CD14-positive monocyte (primary cell): ENCODE results near the gene KRTAP10-10. TPM values are rescaled to one million over a fixed set of nuclear protein-coding genes. Genes with fewer than 3 reads are reported as not detected.

Source experiments
- DNase-seq, 3 donors: peaks; one replicate each; pipeline ENCODE4 v3.0.0-alpha.2; 2011 to 2022
- H2AFZ ChIP-seq: 2 replicates; pipeline ENCODE4 v1.6.0; 2012; ENCODE audit warnings: mild to moderate bottlenecking, low read depth, low read length, inconsistent platforms; ENCODE audit not compliant: insufficient read depth, poor library complexity, severe bottlenecking
- H3K27ac ChIP-seq, 2 donors: 1 replicate in 1 of 2; 2 replicates in 1 of 2; pipeline ENCODE4 v1.5.1; 2012 to 2013; ENCODE audit warnings: low read length in 2 of 2, control low read depth in 1 of 2, inconsistent platforms in 1 of 2, low read depth in 1 of 2, mild to moderate bottlenecking in 1 of 2
- H3K27me3 ChIP-seq, 2 donors: one replicate each; pipeline versions ENCODE4 v1.6.0 to v1.6.1; 2011 to 2013; ENCODE audit warnings: low read length in 2 of 2; ENCODE audit not compliant: control insufficient read depth in 2 of 2, insufficient read depth in 2 of 2
- H3K36me3 ChIP-seq, 2 donors: replicated peaks in 1 of 2; 1 replicate in 1 of 2; 2 replicates in 1 of 2; pipeline versions ENCODE4 v1.5.1 to v1.6.1; 2012 to 2013; ENCODE audit warnings: low read length in 2 of 2, control low read depth in 1 of 2, inconsistent platforms in 1 of 2, mild to moderate bottlenecking in 1 of 2; ENCODE audit not compliant: insufficient read depth in 2 of 2, control insufficient read depth in 1 of 2
- H3K4me1 ChIP-seq, 2 donors: 1 replicate in 1 of 2; 2 replicates in 1 of 2; pipeline versions ENCODE4 v1.5.1 to v1.6.1; 2012 to 2013; ENCODE audit warnings: low read length in 2 of 2, control low read depth in 1 of 2, inconsistent platforms in 1 of 2, mild to moderate bottlenecking in 1 of 2, moderate library complexity in 1 of 2; ENCODE audit not compliant: insufficient read depth in 2 of 2, control insufficient read depth in 1 of 2
- H3K4me2 ChIP-seq: replicated peaks from 2 replicates; pipeline ENCODE3; 2012; ENCODE audit warnings: low read length, moderate library complexity, mild to moderate bottlenecking; ENCODE audit not compliant: poor library complexity, severe bottlenecking; ENCODE audit errors: extremely low read depth
- H3K4me3 ChIP-seq, 3 experiments: fragments of 200-600 bp in 1 of 3; sonication (generic) in 1 of 3; replicated peaks in 1 of 3; 1 replicate in 2 of 3; 2 replicates in 1 of 3; pipeline ENCODE4 v1.5.1; 2011 to 2013; ENCODE audit warnings: low read length in 3 of 3, mild to moderate bottlenecking in 3 of 3, control low read depth in 2 of 3, low read depth in 2 of 3, inconsistent platforms in 1 of 3, moderate library complexity in 1 of 3
- H3K79me2 ChIP-seq: 2 replicates; pipeline ENCODE4 v1.6.0; 2012; ENCODE audit warnings: mild to moderate bottlenecking, control low read depth, inconsistent platforms, low read length, moderate library complexity; ENCODE audit not compliant: insufficient read depth
- H3K9ac ChIP-seq: 2 replicates; pipeline ENCODE4 v1.6.0; 2017; ENCODE audit warnings: low read length, mild to moderate bottlenecking; ENCODE audit not compliant: insufficient read depth, poor library complexity, severe bottlenecking
- H3K9me3 ChIP-seq, 2 donors: replicated peaks in 1 of 2; 1 replicate in 1 of 2; 2 replicates in 1 of 2; pipeline versions ENCODE4 v1.5.1 to v1.6.1; 2012 to 2013; ENCODE audit warnings: low read length in 2 of 2, control low read depth in 1 of 2; ENCODE audit not compliant: control insufficient read depth in 1 of 2, insufficient read depth in 1 of 2
- H4K20me1 ChIP-seq: 2 replicates; pipeline ENCODE4 v1.6.0; 2012; ENCODE audit warnings: mild to moderate bottlenecking, low read length, control low read depth, moderate library complexity; ENCODE audit not compliant: insufficient read depth
- H3K27ac Mint-ChIP-seq, 7 donors: one replicate each; pipeline ENCODE4 v1.8.0; 2020; ENCODE audit warnings: mild to moderate bottlenecking in 7 of 7, mixed read lengths in 7 of 7, moderate library complexity in 6 of 7, inconsistent platforms in 2 of 7
- H3K27me3 Mint-ChIP-seq, 3 donors: one replicate each; pipeline ENCODE4 v1.8.0; 2021 to 2022; ENCODE audit warnings: low read depth in 3 of 3, mild to moderate bottlenecking in 3 of 3, mixed read lengths in 3 of 3, moderate library complexity in 3 of 3, inconsistent platforms in 1 of 3
- H3K36me3 Mint-ChIP-seq, 2 donors: one replicate each; pipeline ENCODE4 v1.8.0; 2020; ENCODE audit warnings: mixed read lengths in 2 of 2, inconsistent platforms in 1 of 2, mild to moderate bottlenecking in 1 of 2
- H3K4me1 Mint-ChIP-seq: one replicate; pipeline ENCODE4 v1.8.0; 2020; ENCODE audit warnings: mild to moderate bottlenecking, mixed read lengths
- H3K4me3 Mint-ChIP-seq, 2 donors: one replicate each; pipeline ENCODE4 v1.8.0; 2020; ENCODE audit warnings: mild to moderate bottlenecking in 2 of 2, mixed read lengths in 2 of 2, moderate library complexity in 1 of 2
- H3K9me3 Mint-ChIP-seq, 7 donors: one replicate each; pipeline ENCODE4 v1.8.0; 2020 to 2022; ENCODE audit warnings: mixed read lengths in 7 of 7, mild to moderate bottlenecking in 6 of 7, moderate library complexity in 6 of 7, inconsistent platforms in 2 of 7
- WGBS: methylation state at CpG from one replicate; pipeline ENCODE4 v1.1.5; 2013; ENCODE audit warnings: missing lambda C conversion rate; ENCODE audit not compliant: insufficient coverage; 5-methylcytosine and 5-hydroxymethylcytosine counted together
- intact Hi-C, 2 donors: fragments of 100-400 bp; cut with micrococcal nuclease; formaldehyde crosslinking; loops; one replicate each; pipeline versions ENCODE4 v1.15.0 to v1.15.1; 2023
- polyA minus RNA-seq: library from RNA; depleted of rRNA, polyadenylated mRNA; stranded (reverse); fragments of >200 nt; gene quantifications from 2 replicates; pipeline ENCODE4 v1.2.3, GENCODE V29; 2012
- polyA plus RNA-seq, 3 donors: library from polyadenylated mRNA; depleted of rRNA in 1 of 3; unstranded in 2 of 3; stranded (reverse) in 1 of 3; fragments of 300-500 nt in 2 of 3; fragments of >200 nt in 1 of 3; fragmentation: Illumina TruSeq in 2 of 3; gene quantifications; 1 replicate in 2 of 3; 2 replicates in 1 of 3; pipeline ENCODE4 v1.2.3, GENCODE V29; 2012 to 2021
- total RNA-seq, 12 experiments: library from RNA in 1 of 12; stranded (reverse) in 1 of 12; fragments of 120-200 nt in 1 of 12; gene quantifications; one replicate each; pipeline ENCODE4 v1.2.4 and lab custom pipeline; 2013 to 2026; ENCODE audit warnings: mixed read lengths in 6 of 12, inconsistent platforms in 1 of 12
- TF ChIP-seq, protein P1 (sequence below): fragments of 200-600 bp; IDR thresholded peaks from one replicate; pipeline ENCODE4 v1.8.0; 2022; ENCODE audit warnings: antibody characterized with exemption, mild to moderate bottlenecking

Gene KRTAP10-10, protein sequence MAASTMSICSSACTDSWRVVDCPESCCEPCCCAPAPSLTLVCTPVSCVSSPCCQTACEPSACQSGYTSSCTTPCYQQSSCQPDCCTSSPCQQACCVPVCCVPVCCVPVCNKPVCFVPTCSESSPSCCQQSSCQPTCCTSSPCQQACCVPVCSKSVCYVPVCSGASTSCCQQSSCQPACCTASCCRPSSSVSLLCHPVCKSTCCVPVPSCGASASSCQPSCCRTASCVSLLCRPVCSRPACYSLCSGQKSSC
- not detected for total RNA-seq (2013)
- polyA plus RNA-seq (not detected), polyA minus RNA-seq (not detected in 2 replicates), total RNA-seq (lab: John Stamatoyannopoulos, UW) (0 reads per million in 11 experiments)

DNA sequence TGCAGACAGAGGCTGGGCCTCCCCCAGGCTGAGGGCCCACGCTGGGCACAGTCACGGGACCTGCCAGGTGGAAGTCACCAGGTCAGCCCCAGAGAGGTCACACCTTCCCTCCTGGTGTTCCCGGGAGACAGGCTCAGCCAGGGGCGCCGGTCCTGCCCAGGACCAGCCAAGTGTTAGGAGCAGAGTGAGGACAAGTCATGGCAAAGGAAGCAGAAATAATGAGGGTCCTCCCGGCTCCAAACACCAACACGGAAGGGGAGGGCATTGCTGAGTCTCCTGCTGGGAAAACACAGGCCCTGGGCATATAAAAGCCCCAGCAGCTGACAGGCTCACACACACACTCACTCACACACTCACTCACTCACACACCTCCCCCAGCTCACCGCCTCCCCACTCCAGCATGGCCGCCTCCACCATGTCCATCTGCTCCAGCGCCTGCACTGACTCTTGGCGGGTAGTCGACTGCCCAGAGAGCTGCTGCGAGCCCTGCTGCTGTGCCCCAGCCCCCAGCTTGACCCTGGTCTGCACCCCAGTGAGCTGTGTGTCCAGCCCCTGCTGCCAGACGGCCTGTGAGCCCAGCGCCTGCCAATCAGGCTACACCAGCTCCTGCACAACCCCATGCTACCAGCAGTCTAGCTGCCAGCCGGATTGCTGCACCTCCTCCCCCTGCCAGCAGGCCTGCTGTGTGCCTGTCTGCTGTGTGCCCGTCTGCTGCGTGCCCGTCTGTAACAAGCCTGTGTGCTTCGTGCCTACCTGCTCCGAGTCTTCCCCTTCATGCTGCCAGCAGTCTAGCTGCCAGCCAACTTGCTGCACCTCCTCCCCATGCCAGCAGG, at the start of gene KRTAP10-10:
Gene KRTAP10-10 (plus strand): TSS at position 339 of the 833 bp plus-strand sequence. CDS start 62 bp downstream, at position 401.
- H3K4me2 ChIP-seq, result no peak within 1 kb of the TSS
- Mint-ChIP-seq H3K4me1 (no peaks in the 10 kb centered on the region), H3K27me3 (peaks cover 4 to 14% (median 11%) of the 10 kb centered on the region in 3 donors), H3K4me3 (no peak within 1 kb of the TSS), H3K27ac (no peak within 1 kb of the TSS), H3K36me3 (no peaks in the 10 kb centered on the region), H3K9me3 (peaks cover 7 to 28% (median 24%) of the 10 kb centered on the region in 7 donors)
- no peaks in the 10 kb centered on the region for H3K27me3 ChIP-seq
- intact Hi-C loops, result no loop called here
- no peaks in the 10 kb centered on the region for H4K20me1 ChIP-seq
- 78% methylated on average over 16 of the region's 21 CpGs for WGBS
- TF ChIP-seq, protein P1, sequence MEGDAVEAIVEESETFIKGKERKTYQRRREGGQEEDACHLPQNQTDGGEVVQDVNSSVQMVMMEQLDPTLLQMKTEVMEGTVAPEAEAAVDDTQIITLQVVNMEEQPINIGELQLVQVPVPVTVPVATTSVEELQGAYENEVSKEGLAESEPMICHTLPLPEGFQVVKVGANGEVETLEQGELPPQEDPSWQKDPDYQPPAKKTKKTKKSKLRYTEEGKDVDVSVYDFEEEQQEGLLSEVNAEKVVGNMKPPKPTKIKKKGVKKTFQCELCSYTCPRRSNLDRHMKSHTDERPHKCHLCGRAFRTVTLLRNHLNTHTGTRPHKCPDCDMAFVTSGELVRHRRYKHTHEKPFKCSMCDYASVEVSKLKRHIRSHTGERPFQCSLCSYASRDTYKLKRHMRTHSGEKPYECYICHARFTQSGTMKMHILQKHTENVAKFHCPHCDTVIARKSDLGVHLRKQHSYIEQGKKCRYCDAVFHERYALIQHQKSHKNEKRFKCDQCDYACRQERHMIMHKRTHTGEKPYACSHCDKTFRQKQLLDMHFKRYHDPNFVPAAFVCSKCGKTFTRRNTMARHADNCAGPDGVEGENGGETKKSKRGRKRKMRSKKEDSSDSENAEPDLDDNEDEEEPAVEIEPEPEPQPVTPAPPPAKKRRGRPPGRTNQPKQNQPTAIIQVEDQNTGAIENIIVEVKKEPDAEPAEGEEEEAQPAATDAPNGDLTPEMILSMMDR, result no peak
- no peaks in the 10 kb centered on the region for H3K4me1 ChIP-seq
- H3K9ac ChIP-seq, result no peak within 1 kb of the TSS
- H3K36me3 ChIP-seq, result no peaks in the 10 kb centered on the region
- peaks cover 11 to 29% of the 10 kb centered on the region in 2 donors for H3K9me3 ChIP-seq
- H3K79me2 ChIP-seq, result no peaks in the 10 kb centered on the region
- DNase-seq, result no peak
- H3K27ac ChIP-seq, result no peak within 1 kb of the TSS
- no peak within 1 kb of the TSS for H3K4me3 ChIP-seq
- H2AFZ ChIP-seq, result no peak within 1 kb of the TSS

DNA sequence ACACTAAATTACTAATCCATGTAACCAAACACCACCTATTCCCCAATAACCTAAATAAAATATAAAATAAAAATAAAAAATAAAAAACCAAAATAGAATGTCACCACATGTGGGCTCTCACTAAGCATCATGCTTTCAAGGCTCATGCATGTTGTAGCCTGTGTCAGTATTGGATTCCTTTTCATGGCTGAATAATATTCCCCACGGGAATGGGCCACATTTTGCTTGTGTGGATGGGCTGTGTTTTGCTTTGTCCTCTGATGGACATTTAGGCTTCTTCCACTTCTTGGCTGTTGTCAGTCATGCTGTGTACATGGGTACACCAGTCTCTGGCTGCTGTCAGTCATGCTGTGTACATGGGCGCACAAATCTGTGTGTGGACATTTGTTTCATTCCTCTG, 48.1 kb upstream of the KRTAP10-10 start:
- Mint-ChIP-seq H3K4me1 (no peaks in the 10 kb centered on the region), H3K9me3 (peaks cover 2 to 19% (median 5%) of the 10 kb centered on the region in 7 donors), H3K4me3 (no peak overlapping the region), H3K36me3 (no peaks in the 10 kb centered on the region), H3K27ac (no peak overlapping the region), H3K27me3 (peaks cover 2 to 40% (median 10%) of the 10 kb centered on the region in 3 donors)
- Histone ChIP-seq H3K4me2 (no peak overlapping the region), H3K9me3 (no peaks in the 10 kb centered on the region), H3K79me2 (no peaks in the 10 kb centered on the region), H4K20me1 (no peaks in the 10 kb centered on the region), H3K4me1 (no peaks in the 10 kb centered on the region), H3K4me3 (no peak overlapping the region), H3K36me3 (no peaks in the 10 kb centered on the region), H2AFZ (no peak overlapping the region), H3K27me3 (peaks cover 0 to 13% of the 10 kb centered on the region in 2 donors), H3K27ac (no peak overlapping the region), H3K9ac (no peak overlapping the region)
- WGBS, result 100% methylated on average over 2 of the region's 2 CpGs
- intact Hi-C loops, result no loop called here
- TF ChIP-seq, protein P1, result no peak
- no peak for DNase-seq
